HG02885 (cell line): ENCODE results near the gene DOK7.
A peak's percentile ranks its signal among the peaks of the same experiment; 100 is the strongest.

Experiments
- ATAC-seq: cut with Tn5 transposase; IDR thresholded peaks from one replicate; pipeline ENCODE4 v1.9.1; 2021; ENCODE audit warnings: mild to moderate bottlenecking; ENCODE audit not compliant: unreplicated experiment, poor library complexity

DOK7 gene

GRCh38 chr4:3473181-3473950 is 10.3 kb downstream of the DOK7 start:
- ATAC-seq, result no peak

- ATAC-seq, result no peak
Observed at GRCh38 chr4:3473996-3474765, 11.1 kb downstream of the DOK7 start.

- no peak for ATAC-seq
Observed at GRCh38 chr4:3475041-3475712, 12.1 kb downstream of the DOK7 start.

GRCh38 chr4:3475713-3476260 is 12.7 kb downstream of the DOK7 start:
- no peak for ATAC-seq

GRCh38 chr4:3476341-3476747 is 13.2 kb downstream of the DOK7 start:
- no peak for ATAC-seq

GRCh38 chr4:3476936-3477749 is 14.0 kb downstream of the DOK7 start:
- ATAC-seq, result no peak

- ATAC-seq, result no peak
Observed at GRCh38 chr4:3477750-3478430, 14.8 kb downstream of the DOK7 start.

GRCh38 chr4:3478446-3479357 is 15.6 kb downstream of the DOK7 start:
- ATAC-seq, result no peak

- no peak for ATAC-seq
Observed at GRCh38 chr4:3479358-3480101, 16.4 kb downstream of the DOK7 start.

- ATAC-seq, result peak; percentile 78
Observed at GRCh38 chr4:3480528-3481112, 17.5 kb downstream of the DOK7 start.

GRCh38 chr4:3481113-3481531 is 18.0 kb downstream of the DOK7 start:
- no peak for ATAC-seq

GRCh38 chr4:3481783-3482393 is 18.8 kb downstream of the DOK7 start:
- no peak for ATAC-seq

GRCh38 chr4:3482707-3483106 is 19.6 kb downstream of the DOK7 start:
- ATAC-seq, result no peak

GRCh38 chr4:3483471-3483921 is 20.4 kb downstream of the DOK7 start:
- no peak for ATAC-seq

- ATAC-seq, result no peak
Observed at GRCh38 chr4:3484057-3484973, 21.2 kb downstream of the DOK7 start.
